HG03457 (cell line): ENCODE measurements around the gene CACNG5.

Experiments used
- ATAC-seq: cut with Tn5 transposase; IDR thresholded peaks from one replicate; pipeline ENCODE4 v1.9.1; 2021; ENCODE audit warnings: moderate number of reproducible peaks; ENCODE audit not compliant: unreplicated experiment

The CACNG5 gene

DNA sequence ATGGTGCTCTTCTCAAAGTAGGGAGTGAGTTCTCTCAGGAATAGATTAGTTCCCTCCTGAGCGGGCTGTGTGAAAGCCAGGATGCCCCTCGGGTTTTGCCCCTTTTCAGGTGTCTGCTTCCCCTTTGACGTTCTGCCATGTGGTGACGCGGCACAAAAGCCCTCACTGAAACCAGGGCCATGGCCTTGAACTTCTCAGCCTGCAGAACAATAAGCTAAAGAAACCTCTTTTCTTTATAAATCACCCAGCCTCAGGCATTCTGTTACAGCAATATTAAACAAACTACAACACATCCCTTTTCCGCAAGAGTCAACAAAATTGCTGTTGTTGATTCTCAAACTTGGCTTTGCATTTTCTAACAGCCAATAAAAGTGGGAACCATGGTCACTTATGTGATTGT, 15.5 kb upstream of the CACNG5 start:
- ATAC-seq = no peak

GRCh38 chr17:66822009-66822408, 12.9 kb upstream of the CACNG5 start:
- ATAC-seq = no peak

- no peak for ATAC-seq
Measured at GRCh38 chr17:66826856-66827255, 8.1 kb upstream of the CACNG5 start.

- no peak for ATAC-seq
Measured at GRCh38 chr17:66829386-66829864, 5.5 kb upstream of the CACNG5 start.

GRCh38 chr17:66829883-66830282, 5.0 kb upstream of the CACNG5 start:
- no peak for ATAC-seq

GRCh38 chr17:66830451-66830850, 4.5 kb upstream of the CACNG5 start:
- ATAC-seq = no peak

DNA sequence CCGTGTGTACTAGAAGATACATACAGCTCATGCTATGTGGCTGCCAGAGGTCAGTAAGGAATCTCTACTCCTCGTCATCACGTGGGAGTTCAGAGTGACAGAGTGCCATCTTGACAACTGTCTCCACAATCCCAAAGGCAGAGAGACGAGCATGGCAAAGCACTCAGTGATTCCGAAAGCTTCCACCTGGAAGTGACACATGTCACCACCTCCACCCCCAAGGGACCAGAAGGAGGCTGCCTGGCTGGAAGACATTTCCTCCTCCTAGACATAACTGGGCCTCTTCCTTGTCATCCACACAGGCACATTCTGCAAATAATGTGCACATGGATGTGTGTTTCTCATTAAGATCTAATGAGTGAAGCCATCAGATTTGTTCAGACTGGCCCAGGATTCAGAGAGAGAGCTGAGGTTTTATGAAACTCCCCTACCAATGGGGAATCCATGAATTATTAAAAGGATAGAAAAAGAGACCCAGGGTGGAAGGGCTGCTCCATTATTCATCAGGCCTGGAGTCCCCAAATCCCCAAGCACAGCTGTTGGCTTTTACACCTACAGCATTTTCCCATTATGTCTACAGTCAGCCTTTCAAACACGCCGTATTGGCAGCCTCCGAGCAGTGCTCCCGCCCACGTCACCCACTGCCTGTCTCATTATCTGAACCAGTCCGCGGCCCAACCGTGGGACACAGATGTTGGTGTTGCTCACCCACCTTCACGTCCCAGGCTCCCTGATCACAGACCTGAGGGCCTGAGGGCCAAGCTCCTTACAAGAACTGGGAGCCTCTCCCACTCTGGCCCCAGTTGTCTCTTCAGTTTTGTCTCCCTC, 3.3 kb upstream of the CACNG5 start:
- ATAC-seq = no peak

- ATAC-seq = no peak
Measured at GRCh38 chr17:66833201-66833600, 1.7 kb upstream of the CACNG5 start.

DNA sequence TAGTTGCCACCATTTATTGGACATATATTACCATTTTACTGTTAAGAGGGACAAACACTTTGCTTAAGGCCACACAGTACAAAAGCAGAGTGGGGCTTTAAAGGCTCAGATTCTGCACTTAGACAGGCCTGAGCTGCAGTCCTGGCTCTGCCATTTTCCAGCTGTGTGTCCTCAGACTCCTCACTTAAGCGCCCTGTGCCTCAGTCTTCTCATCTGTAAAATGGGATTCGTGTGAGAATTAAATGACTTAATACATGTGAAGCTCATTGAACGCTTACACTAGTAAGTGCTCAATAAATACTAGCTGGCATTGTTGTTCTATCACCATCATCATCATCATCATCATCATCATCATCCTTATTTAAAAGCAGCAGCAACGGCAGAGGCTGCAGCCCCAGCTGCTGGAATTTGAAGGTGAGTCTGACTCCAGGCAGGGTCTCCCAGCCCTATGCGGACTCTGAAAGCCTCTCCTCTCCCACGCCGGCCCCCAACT, 445 bp upstream of the CACNG5 start:
- ATAC-seq = no peak

DNA sequence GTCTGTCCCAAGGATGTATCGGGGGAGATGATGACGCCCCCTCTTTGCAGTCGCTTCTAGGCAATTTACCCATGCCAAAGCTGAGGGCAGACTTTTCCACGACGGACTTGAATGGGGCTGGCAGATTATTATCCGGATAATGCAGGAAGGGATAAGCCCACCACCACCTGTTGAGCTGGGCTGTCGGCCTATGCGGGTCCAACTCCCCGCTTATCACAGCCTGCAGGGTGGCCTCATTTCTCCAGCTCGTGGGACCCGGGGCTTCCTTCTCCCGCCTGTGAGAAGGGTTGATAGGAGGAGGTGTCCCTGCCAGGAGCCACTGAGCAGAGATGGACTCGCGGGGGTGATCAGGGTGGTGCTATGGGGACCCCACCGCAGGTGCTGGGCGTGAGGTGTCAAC, 559 bp downstream of the CACNG5 start:
- no peak for ATAC-seq

GRCh38 chr17:66836063-66837005, 1.4 kb downstream of the CACNG5 start:
- ATAC-seq = no peak

DNA sequence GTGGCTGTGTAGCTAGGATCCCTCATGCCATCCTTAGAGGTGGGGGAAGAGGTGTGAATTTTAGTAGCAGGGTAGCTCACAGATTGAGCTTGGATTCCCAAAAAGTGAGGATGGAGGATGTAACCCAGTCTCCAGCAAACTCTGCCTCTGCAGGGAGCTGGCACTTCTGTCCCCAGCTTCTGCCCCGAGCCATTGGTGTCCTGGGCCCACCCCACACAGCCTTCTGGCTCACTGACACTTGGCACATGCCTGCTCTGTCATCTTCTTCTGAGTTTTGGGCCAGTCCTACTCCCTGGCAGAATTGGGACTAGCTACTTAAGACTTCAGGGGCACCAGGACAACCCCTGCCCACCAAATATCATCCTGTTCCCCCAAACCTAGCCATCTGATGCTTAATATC, 2.3 kb downstream of the CACNG5 start:
- ATAC-seq = no peak

DNA sequence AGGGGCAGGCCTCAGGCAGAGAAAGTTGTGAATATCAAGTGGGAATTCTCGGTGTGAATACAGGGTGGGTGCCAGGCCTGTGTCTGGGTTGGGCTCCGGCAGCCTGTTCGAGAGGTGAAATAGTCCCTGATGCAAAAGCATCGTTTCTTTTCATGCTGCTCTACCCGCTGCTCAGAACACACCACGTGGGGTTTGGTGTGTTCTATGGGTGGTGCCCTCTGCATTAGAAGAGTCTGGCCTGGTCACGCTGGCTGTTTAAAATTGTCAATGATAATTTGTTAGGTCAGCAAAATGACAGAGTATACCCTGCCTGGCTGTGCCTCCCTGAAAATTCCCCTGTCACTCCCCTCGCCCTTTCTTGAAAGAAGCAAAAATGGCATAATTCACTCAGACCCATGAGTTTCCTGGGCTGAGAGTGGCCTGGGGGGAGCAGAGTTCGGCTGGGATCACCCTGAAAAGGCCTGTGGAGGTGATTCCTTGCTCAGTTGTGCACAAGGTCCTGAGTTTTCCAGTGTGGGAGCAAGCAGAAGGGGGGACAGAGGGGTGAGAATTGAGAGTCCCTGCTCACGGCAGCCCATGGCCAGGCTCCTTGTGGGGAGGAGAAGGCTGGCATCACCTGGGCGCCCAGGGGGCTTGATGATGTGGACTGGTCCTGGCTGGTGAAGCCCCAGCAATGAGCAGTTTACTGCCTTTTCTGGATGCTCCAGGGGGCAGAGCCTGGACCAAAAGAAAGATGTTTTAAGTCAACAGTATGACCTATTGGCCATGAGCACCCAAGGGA, 3.2 kb downstream of the CACNG5 start:
- ATAC-seq = no peak

DNA sequence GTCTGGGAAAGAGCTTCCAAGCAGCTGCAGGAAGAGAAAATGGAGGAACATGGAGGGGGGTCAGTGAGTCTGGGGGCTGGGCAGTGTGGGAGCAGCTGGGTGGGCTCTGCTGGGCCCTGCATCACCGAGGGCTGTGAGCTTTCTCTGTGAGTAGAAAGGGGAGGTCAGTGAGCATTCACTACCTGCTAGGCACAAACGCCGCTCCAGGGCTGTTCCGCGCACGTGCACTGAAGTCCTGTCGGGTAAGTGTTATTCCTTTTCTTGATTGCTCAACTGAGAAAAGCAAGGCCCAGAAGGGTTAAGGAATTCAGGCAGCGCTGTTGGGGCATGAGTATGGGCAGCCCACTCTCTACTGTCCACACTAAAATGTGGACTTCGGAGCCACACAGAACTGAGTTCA, 4.7 kb downstream of the CACNG5 start:
- ATAC-seq = no peak

DNA sequence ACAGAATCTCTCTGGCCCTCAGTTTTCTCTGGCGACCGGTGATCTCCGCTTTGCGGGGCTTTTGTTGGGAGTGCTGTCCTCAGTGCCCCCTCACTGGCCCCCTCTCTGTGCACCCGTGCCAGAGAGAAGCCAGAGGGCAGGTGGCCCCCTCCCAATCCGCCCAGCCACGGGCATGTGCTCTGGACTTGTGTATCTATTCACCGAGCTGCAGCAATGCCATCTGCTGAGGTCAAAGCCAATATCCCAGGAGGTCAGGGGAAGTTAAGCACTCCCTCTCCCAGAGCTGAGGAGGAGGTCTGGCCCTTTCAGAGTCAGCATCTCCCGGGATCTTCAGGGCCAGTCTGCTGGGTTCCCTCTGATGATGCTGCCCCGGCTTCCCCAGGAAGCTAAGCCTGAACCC, 5.1 kb downstream of the CACNG5 start:
- no peak for ATAC-seq

DNA sequence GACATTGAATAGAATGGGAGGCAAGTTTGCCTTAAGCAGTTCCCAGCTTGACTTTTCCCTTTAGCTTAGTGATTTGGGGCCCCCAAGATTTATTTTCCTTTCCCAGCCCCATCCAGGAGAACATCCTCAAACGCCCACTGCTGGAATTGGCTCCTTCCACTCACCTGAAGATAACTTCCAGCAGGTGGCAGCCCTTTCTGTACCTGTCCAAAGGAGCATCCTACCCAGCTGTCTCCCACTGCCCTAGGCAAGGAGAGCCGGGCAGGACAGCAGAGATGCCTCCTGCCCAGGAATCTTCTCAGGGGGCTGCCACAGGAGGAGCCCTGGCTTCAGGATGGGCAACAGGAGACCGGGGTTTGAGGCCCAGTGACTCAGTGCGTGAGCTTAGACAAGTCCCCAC, 6.4 kb downstream of the CACNG5 start:
- no peak for ATAC-seq

DNA sequence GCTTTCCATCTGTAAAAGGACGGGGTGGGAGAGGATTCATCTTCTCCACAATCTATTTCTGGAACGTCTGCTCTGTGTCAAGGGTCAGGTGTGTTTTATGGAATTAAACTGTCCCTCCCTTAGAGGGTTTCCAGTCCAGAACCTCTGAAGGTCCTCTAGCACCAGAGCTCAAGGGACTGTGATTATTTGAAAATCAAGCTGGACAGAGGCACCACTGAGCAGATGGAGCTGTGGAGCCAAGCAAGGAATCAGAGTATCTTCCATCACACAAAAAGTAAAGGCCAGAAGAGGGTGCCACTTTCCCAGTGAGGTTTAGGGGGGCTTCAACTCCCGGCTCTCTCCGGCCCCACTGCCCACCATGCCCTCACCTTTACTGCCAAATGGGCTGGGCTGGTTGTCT, 6.8 kb downstream of the CACNG5 start:
- ATAC-seq = no peak

DNA sequence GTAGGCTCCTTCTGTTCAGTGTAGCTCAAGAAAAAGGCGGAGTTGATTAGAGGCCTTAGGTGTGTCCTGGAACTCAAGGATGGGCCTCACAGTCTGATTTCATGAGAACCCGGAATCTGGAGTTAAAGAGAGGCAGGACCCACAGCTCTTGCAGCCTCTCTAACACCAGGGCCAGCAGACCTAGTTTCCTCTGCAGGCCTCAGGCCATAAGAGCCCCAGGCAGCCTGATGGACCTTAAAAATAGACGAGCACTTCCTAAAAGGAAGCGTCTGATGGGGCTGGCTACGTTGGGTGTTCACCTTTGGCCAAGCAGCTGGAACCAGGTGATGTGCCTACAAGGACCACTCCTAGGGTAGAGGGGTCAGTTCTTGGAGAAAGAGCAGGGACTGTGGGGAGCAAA, 7.6 kb downstream of the CACNG5 start:
- ATAC-seq = no peak

- no peak for ATAC-seq
Measured at GRCh38 chr17:66842959-66843358, 8.0 kb downstream of the CACNG5 start.

DNA sequence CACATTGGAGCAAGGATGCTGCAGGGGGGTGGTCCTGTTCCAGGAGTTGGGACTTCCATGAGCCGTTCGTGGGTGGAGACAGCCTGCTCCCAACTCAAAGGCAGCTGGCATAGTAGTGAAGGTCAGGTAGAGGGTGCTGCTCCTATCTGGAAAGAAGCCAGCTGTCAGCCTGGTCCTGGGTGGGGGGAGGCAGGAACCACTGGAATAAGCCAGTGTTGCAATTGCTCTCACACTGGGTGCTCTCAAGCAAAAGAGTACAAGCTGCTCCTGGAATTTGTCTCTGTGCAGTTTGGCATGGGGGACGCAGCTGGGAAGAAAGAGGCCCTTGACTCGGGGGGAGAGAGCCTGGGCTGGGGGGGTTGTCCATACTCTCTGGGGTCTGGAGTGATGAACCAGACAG, 8.7 kb downstream of the CACNG5 start:
- no peak for ATAC-seq

GRCh38 chr17:66847704-66848103, 12.8 kb downstream of the CACNG5 start:
- no peak for ATAC-seq
